Measurements from ENCODE around the gene KCNN3.
"Not testable (repeated sequence)": the region's sequence is repeated elsewhere in the genome, so short reads cannot be mapped to it uniquely, and the experiment has no call there.

Gene KCNN3

DNA sequence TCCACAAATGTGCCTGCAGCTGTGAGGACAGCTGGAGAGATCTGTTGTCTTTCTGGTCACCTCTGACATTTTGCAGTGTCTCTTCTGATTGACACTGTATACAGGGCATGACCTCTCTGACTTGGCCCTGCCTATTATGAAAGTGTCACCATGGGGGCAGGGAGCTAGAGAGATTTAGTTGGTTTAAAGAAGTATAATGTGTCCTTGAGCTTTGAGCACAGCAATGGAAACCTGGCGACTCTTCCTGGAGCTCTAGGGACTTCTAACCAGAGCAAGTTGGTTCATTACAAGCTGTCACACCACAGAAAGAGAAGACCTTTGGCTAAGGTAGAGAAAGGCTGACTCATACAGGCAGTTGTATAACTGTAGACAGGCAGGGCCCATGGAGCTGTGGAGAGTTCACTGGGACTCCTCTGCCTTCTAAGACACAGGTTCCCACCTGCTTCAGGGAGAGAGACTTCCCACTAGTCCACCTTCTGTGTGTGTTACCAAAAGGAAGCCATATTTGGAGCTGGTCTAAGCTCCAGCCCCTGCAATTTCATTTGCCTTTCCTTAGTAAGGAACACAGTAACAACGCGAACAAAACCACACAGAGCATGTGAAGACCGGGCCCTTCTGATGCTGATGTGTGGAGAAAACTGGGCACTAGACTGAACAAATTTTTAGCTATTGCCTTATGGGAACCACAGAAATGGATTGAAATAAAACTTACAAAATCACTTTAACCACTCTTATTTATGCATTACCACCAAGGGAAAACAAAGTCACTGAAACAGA is 171.6 kb downstream of the KCNN3 start:
- DNase-seq (ENCODE audit: low spot score) = no peak

DNA sequence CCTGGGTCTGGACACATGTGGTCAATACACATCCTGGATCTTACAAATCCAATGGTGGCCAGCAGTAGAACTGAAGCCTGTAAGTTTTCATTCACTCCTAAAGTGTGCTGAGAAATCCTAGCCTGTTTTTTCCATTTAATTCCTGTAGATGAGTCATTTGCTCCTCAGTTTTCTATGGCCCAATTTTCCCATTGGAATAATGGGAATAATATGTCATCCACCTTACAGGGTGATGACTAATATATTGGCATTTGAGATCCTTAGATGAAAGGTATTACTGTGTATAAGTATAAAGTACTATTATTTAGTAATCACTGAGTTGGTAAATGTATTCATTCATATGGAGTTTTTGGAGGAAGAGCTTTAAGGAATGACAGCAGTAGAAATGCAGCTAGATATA is 172.4 kb downstream of the KCNN3 start:
- DNase-seq (ENCODE audit: low spot score) = no peak

DNA sequence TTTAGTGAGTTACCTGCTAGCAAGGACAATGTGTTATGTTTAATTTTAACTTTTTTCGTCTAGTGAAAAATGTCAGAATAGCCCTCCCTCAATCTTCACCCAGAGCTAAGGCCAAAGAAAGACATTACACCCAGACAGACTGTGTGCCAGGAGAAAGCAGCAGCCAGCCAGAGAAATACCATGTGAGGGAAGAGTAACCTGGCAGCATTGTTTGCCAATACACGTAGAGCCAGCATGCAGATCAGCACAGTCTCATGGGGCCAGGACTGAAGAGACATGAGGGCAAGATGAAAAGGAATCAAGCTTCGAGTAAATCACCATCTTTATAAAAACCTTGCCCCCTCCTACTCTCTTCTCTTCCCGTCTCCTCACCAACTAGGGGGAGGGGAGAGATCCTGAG is 173.6 kb downstream of the KCNN3 start:
- DNase-seq (ENCODE audit: low spot score) = no peak

DNA sequence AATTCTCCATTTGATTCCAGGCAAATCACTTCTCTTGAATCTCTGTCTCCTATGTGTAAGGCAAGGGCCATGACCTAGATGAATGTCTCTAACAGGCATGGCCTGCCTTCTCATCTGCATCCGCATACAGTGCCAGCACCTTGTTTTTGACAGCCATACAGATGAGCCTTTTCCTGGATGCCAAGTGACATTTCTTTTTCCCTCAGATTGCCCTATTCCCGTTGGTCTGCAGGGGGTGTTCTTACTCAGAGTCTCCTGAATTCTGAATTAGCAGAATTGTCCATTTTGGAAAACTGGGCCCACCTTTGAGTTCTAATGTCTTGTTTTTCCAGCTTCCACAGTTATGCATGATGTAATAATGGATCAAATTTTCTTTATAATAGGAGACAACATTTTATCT is 174.1 kb downstream of the KCNN3 start:
- DNase-seq (ENCODE audit: low spot score) = no peak

DNA sequence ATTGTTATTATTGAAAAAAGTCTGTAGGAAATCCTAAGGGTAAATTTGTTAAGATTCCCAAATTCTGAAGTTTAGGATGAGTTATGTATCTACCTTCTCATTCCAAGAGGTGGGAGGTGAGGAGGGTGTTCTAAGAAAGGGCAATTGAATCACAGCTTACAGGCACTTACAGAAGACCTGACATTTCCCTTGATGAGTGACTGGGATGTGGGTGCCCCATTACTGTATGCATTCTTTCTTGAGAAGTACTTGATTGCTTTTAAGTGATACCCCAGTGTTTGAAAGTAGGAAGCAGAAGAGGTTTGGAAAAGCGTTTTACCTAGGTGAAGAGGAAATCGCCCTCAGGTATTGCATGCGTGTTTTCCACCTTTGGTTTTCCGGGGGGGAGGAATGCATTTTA is 175.1 kb downstream of the KCNN3 start:
- no peak for DNase-seq (ENCODE audit: low spot score)

DNA sequence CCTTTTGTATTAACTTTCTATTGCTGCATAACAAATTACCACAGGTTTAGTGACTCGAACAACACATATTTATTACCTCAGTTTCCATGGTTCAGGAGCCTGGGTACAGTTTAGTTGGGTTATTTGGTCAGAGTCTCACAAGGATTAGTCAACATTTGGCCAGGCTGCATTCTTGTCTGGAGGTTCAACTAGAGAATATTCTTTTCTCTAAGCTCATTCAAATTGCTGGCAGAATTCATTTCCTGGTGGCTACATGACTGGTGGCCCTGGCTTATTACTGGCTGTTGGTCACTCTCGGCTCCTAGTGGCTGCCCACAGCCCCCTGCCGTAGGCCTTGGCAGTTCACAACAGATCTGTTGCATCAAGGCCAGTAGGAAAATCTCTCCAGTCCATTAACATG is 181.0 kb downstream of the KCNN3 start:
- no peak for DNase-seq (ENCODE audit: low spot score)

DNA sequence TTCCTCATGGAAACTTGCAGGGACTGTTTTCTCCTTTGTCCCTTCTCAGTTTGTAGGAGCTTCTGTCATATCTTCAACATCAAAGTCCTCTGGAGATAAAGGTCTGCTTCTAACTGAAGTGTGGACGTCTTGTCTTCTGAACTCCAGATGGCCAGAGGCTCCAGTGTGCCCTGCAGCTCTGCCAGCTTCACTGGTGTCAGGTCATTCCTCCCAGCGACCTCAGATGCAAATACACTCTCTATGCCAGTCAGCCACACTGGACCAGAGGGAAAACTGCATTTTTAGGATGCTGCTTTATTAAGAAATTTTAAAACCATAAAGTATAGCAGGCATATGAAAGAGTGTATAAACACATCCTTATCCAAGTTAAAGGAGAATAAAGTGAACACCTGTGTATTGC is 183.6 kb downstream of the KCNN3 start:
- no peak for DNase-seq (ENCODE audit: low spot score)

DNA sequence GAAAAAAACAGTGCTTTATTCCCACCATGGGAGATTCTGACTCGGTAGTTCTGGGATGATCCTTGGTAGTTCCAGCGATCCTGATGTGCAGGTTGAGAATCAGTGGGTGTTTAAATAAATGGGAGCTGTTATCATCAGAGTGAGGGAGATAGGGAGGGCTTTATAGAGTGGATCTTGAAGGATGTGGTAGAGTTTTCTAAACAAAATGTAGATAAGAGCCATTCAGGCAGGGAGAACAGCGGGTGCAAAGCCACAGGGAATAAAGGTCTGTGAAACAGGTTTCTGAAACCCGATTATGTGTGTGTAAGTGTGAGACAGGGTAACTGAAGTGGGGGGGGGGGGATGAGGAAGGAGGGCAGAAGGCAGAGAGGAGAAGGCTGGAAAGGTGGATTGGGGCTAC is 186.3 kb downstream of the KCNN3 start:
- no peak for DNase-seq (ENCODE audit: low spot score)

DNA sequence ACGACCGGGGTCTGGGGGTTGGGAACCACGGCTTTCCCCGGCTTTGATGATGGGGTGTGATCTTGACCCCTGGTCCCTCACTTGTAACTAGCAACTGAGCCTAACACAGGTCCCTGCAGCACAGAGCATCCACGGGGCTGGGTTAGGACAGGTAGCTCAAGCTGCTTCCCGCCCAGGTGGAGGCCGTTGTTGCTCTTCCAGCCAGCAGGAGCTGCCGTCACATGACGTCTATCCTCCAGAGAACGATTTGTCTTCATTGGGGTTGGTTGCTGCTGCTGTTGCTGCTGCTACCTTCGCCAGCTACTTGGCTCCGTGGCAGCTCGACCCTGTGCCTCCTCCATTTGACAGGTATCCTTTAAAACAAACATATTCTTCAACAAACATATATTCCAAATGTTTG is 187.8 kb downstream of the KCNN3 start:
- DNase-seq (ENCODE audit: low spot score) = no peak

DNA sequence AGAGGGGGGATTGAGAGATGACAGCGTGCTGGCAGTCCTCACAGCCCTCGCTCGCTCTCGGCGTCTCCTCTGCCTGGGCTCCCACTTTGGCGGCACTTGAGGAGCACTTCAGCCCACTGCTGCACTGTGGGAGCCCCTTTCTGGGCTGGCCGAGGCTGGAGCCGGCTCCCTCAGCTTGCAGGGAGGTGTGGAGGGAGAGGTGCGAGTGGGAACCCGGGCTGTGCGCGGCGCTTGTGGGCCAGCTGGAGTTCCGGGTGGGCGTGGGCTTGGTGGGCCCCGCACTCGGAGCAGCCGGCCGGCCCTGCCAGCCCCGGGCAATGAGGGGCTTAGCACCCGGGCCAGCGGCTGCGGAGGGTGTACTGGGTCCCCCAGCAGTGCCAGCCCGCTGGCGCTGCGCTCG is 192.2 kb downstream of the KCNN3 start:
- not testable (repeated sequence) for DNase-seq (ENCODE audit: low spot score)

DNA sequence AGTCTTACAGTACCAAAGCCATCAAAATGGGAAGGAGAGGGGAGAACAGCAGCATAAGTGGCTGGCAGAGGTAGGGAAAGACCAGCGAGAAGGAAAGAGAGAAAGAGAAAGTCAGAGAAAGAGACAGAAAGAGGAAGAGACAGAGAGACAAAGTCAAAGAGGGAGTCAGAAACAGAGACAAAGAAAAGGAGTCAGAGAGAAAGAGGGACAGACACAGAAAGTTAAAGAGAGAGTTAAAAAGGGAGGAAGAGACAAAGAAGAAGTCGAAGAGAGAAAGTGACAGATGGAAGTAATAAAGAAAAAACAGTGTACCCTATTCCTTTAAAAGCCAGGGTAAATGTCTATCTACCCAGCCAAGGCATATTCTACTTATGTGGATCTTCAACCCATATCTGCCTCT is 193.2 kb downstream of the KCNN3 start:
- DNase-seq (ENCODE audit: low spot score) = not testable (repeated sequence)

DNA sequence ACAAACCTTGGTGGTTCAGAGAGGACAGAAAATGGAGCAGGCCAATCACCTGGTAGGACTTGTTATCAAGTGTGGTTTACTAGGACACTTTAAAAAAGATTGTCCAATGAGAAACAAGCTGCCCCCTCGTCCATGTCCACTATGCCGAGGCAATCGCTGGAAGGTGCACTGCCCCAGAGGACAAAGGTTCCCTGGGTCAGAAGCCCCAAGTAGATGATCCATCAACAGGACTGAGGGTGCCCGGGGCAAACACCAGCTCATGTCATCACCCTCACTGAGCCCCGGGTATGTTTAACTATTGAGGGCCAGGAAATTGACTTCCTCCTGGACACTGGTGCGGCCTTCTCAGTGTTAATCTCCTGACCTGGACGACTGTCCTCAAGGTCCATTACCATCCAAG is 195.6 kb downstream of the KCNN3 start:
- DNase-seq (ENCODE audit: low spot score) = not testable (repeated sequence)

DNA sequence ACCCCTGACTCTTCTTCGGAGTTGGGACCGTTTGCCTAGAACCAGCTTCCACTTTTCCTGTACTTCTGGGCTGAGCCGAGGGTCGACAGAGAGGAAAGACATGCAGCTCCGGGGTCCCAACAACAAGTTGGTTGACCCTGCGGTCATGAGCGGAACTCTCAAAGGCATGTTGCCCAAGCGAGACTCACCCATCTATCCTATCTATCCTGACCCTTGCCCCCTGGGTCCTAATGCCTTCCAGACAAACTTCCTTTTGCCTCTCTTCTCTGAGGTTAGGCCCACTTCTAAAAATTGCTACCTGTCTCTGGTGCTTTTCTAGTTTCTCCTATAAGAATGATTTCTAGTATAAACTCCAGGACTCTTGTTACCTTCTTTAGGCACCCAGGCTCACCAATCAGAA is 197.8 kb downstream of the KCNN3 start:
- DNase-seq (ENCODE audit: low spot score) = not testable (repeated sequence)

DNA sequence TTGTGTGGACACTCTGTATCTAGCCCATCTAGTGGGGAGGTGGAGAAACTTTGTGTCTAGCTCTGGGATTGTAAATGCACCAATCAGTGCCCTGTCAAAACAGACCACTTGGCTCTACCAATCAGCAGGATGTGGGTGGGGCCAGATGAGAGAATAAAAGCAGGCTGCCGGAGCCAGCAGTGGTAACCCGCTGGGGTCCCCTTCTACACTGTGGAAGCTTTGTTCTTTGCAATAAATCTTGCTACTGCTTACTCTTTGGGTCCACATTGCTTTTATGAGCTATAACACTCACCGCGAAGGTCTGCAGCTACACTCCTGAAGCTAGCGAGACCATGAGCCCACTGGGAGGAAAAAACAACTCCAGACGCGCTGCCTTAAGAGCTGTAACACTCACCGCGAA is 198.7 kb downstream of the KCNN3 start:
- not testable (repeated sequence) for DNase-seq (ENCODE audit: low spot score)

DNA sequence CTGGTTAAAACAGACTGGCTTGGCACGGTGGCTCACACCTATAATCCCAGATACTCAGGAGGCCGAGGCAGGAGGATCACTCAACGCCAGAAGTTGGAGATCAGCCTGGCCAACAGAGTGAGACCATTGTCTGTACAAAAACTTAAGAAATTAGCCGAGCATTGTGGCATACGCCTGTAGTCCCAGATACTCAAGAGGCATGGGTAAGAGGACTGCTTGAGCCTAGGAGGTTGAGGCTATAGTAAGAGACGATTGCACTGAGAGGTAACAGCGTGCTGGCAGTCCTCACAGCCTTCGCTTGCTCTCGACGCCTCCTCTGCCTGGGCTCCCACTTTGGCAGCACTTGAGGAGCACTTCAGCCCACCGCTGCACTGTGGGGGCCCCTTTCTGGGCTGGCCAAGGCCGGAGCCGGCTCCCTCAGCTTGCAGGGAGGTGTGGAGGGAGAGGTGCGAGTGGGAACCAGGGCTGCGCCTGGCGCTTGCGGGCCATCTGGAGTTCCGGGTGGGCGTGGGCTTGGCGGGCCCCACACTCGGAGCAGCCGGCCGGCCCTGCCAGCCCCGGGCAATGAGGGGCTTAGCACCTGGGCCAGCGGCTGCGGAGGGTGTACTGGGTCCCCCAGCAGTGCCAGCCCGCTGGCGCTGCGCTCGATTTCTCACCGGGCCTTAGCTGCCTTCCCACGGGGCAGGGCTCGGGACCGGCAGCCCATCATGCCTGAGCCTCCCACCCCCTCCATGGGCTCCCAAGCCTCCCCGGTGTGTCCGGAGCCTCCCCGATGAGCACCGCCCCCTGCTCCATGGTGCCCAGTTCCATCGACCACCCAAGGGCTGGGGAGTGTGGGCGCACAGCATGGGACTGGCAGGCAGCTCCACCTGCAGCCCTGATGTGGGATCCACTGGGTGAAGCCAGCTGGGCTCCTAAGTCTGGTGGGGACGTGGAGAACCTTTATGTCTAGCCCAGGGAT is 199.5 kb downstream of the KCNN3 start:
- DNase-seq (ENCODE audit: low spot score) = not testable (repeated sequence)

DNA sequence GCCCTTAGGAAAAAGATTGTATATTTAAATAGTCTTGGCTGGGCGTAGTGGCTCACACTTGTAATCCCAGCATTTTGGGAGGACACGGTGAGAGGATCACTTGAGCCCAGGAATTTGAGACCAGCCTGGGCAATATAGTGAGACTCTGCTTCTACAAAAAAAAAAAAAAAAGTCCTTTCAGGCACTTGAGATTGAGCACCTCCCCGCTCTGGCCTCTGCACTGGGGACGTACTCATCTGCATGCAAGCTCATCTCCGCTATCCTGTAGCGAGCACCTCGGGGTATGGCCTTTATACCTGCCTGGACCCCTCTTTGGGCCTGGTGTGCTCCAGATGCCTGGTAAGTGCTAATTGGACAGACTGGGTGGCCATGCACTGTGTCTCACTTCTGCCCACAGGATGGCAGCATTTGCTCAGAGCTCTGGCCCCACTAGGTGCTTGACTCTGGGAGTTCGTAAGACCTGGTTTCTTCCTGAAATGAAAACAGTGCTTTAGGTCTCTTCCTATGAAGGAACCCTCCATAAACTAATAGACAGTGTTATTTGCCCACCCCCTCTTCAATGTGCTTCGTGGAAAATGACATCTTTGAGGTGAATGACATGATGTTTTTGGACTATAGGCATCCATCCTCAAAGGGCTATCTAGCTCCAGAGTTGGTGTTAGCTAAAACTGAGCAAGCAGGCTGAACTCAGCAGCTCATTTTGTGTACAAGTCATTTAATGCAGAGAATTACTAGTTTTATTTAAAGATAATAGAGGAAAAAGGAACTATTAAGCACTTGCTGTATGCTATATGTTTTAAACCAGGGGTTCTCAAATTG is 200.4 kb downstream of the KCNN3 start:
- peak; percentile 69 for DNase-seq (ENCODE audit: low spot score)

DNA sequence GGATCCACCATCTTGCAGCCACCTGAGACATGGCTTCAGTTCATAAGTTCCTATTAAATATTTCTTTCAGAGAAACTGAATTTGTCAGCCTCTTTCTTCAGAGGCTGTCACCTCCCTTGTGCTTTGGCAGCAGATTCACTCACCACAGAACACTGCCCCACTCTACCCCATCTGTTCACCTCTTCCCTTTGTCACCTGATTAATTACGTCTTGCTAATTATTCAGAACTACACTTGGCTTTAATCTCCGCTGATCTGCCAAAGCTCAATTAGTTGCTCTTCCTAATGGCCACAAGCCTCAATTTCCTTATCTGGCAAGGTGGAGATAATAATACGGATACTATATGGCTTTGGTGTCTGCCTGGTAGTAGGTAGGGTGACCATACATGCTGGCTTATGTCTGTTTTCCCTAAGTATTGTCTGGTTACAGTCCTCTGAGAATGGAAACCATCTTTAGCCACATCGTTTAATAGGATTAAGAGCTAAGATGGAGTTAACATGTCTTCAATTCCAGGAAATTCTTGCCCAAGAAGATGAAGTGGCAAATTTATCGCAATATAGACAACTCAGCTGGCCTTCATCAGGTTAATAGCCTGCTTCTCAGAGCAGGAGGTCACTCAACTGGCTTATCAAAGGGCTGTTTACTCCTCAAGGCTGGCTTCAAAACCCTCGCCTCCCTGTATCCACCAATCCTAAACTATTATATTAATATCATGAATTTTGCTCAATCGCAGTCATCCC is 203.9 kb downstream of the KCNN3 start:
- no peak for DNase-seq (ENCODE audit: low spot score)

DNA sequence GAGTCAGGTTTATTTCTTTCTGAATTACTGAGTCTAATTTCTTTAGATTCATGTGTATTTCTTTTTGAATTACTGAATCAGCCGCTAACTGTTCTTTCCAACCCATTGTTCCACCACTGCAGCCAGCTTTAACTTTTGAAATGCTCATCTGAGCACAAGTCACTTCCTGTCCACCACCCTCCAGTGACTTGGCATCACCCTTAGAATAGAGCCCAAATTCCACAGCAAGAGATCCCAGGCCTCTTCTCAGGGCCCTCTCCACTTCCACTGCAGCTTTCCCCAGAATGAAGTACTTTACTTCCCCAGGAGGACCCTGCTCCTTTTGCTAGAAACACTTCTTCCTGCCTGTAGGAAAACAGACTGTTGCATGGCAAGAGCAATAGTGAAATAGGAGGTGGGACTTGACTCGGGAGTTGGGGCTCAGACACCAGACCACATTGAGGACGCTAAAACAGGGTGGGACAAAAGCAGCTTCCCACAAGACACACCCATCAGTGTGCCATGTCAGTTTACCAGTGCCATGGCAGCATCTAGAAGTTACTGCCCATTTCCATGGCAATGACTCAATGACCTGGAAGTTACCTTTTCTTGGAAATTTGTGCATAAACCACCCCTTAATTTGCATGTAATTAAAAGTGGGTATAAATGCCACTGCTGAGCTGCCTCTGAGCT is 205.6 kb downstream of the KCNN3 start:
- DNase-seq (ENCODE audit: low spot score) = no peak

DNA sequence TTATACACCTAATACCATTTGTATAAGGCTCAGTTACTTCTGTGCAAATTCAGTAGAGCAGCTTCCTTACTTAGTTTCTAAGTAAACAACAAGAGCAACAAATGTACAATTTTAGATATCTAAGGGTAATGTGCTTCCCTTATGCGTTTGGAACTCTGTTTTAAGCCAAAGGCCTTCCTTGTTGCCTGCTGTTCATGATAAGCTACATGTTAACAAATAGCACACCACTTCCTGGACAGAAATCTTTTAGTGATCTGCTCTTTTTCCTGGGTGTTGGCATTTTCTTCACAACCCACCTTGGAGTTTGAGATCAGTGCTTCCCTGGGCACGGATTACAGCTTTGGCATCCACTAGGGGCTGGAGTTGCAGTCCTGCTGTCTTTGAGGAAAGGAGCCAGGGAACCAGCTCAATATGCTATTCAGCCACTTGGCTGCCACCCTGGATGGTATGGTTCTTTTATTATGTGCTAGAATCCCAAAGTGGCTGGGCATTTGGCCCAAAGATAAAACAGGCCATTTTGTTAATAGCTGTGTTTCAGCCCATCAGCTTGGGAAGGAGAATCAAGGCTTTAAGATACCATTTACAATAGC is 206.5 kb downstream of the KCNN3 start:
- no peak for DNase-seq (ENCODE audit: low spot score)

DNA sequence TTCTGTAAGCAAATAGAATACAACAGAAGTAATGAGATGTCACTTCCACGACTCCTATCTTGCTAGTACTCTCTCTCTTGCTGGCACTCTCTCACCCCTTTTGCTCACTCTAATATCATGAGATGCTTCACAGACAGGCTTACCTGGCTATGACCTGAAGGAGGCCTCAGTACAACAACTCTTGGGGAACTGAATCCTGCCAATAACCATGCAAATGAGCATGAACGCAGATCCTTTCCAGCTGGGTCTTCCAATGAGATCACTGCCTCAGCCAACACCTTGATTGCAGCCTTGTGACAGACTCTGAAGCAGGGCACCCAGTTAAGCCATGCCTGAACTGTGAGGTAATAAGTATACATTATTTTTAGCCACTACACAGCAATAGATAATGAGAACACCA is 209.0 kb downstream of the KCNN3 start:
- no peak for DNase-seq (ENCODE audit: low spot score)

Measured in globus pallidus (tissue), 1 donor.